ENCODE measurements around the gene CAMTA1. TPM values are rescaled to one million over a fixed set of nuclear protein-coding genes. Genes with fewer than 3 reads are reported as not detected.

Gene CAMTA1
- total RNA-seq, 1 experiment from 2014 or later, result 60.0 TPM

GRCh38 chr1:7393136-7393535, 607.9 kb downstream of the CAMTA1 start:
- Histone ChIP-seq H3K9me3 (peaks cover 6% of the 10 kb centered on the region; the same call in 1 of the 2 replicates), H3K4me1 (peaks cover 1% of the 10 kb centered on the region; the same call in 1 of the 2 replicates), H3K4me3 (ENCODE audit: low read depth, low read length) (no peak overlapping the region), H3K36me3 (ENCODE audit: control insufficient read depth, insufficient read depth, low read length) (no peaks in the 10 kb centered on the region), H3K27me3 (replicated peaks; ENCODE audit: control insufficient read depth, insufficient read depth, low read length) (no peaks in the 10 kb centered on the region)
- H3K36me3 Mint-ChIP-seq (ENCODE audit: insufficient read depth, unreplicated experiment), result no peaks in the 10 kb centered on the region
- H3K27me3 Mint-ChIP-seq (ENCODE audit: insufficient read depth, unreplicated experiment), result no peaks in the 10 kb centered on the region
- BruUV-seq (replicated peaks), result no TSS peak
- TF ChIP-seq, protein P1, sequence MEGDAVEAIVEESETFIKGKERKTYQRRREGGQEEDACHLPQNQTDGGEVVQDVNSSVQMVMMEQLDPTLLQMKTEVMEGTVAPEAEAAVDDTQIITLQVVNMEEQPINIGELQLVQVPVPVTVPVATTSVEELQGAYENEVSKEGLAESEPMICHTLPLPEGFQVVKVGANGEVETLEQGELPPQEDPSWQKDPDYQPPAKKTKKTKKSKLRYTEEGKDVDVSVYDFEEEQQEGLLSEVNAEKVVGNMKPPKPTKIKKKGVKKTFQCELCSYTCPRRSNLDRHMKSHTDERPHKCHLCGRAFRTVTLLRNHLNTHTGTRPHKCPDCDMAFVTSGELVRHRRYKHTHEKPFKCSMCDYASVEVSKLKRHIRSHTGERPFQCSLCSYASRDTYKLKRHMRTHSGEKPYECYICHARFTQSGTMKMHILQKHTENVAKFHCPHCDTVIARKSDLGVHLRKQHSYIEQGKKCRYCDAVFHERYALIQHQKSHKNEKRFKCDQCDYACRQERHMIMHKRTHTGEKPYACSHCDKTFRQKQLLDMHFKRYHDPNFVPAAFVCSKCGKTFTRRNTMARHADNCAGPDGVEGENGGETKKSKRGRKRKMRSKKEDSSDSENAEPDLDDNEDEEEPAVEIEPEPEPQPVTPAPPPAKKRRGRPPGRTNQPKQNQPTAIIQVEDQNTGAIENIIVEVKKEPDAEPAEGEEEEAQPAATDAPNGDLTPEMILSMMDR (IDR thresholded peaks at IDR 0.05; ENCODE audit: insufficient read depth in 1 of 2, low read depth in 1 of 2, low read length in 1 of 2, severe bottlenecking in 1 of 2, unreplicated experiment in 1 of 2), result no peak
- no peak for DNase-seq
- H3K4me1 Mint-ChIP-seq (ENCODE audit: low read depth, unreplicated experiment), result no peaks in the 10 kb centered on the region
- intact Hi-C loops (cut with micrococcal nuclease; ENCODE audit: unreplicated experiment), result no loop called here
- ChIA-PET POLR2A (no interaction called here), CTCF (no interaction called here)
- no peak overlapping the region for H3K27ac Mint-ChIP-seq (ENCODE audit: unreplicated experiment)
- H3K9me3 Mint-ChIP-seq (ENCODE audit: unreplicated experiment), result peaks cover 25% of the 10 kb centered on the region
- no peak overlapping the region for H3K4me3 Mint-ChIP-seq (ENCODE audit: unreplicated experiment)

DNA sequence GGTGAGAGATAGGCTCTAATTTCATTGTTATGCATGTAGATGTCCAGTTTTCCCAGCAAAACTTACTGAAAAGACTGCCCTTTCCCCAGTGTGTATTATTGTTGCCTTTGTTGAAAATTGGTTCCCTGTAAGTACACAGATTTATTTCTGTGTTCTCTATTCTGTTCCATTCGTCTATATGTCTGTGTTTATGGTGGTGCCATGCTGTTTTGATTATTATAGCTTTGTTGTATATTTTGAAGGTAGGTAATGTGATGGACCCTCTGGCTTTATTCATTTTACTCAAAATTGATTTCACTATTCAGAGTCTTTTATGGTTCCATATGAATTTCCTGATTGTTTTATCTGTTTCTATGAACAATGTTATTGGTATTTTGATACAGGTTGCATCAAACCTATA, 610.0 kb downstream of the CAMTA1 start:
- Mint-ChIP-seq H3K27me3 (ENCODE audit: insufficient read depth, unreplicated experiment) (no peaks in the 10 kb centered on the region), H3K36me3 (ENCODE audit: insufficient read depth, unreplicated experiment) (no peaks in the 10 kb centered on the region), H3K4me1 (ENCODE audit: low read depth, unreplicated experiment) (no peaks in the 10 kb centered on the region), H3K9me3 (ENCODE audit: unreplicated experiment) (peaks cover 41% of the 10 kb centered on the region), H3K27ac (ENCODE audit: unreplicated experiment) (no peak overlapping the region), H3K4me3 (ENCODE audit: unreplicated experiment) (no peak overlapping the region)
- Histone ChIP-seq H3K4me1 (no peaks in the 10 kb centered on the region), H3K27me3 (replicated peaks; ENCODE audit: control insufficient read depth, insufficient read depth, low read length) (no peaks in the 10 kb centered on the region), H3K4me3 (ENCODE audit: low read depth, low read length) (no peak overlapping the region), H3K36me3 (ENCODE audit: control insufficient read depth, insufficient read depth, low read length) (no peaks in the 10 kb centered on the region), H3K9me3 (peaks cover 6% of the 10 kb centered on the region; the same call in 1 of the 2 replicates)
- BruUV-seq (replicated peaks), result no TSS peak
- TF ChIP-seq, protein P1 (IDR thresholded peaks at IDR 0.05; ENCODE audit: insufficient read depth in 1 of 2, low read depth in 1 of 2, low read length in 1 of 2, severe bottlenecking in 1 of 2, unreplicated experiment in 1 of 2), result no peak
- intact Hi-C loops (cut with micrococcal nuclease; ENCODE audit: unreplicated experiment), result no loop called here
- ChIA-PET CTCF (interaction anchor here (0.5 kb wide), 1 partner anchor 95 kb away, joined by 4 read pairs; no protein-coding TSS in a partner anchor), POLR2A (no interaction called here)
- no peak for DNase-seq

DNA sequence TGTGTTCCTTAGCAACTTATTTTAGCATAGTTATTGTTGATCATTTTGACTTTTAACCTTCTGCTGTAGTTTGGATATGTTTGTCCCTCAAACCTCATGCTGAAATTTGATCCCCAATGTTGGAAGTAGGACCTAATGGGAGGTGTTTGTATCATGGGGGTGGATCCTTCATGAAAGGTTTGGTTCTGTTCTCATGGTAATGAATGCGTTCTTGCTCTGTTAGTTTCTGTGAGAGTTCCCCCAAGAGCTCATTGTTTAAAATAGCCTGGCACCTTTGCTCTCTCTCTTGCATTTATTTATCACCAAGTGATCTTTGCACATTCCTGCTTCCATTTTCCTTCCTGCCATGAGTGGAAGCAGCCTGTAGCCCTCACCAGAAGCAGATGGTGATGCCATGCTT, 613.7 kb downstream of the CAMTA1 start:
- ChIA-PET POLR2A (no interaction called here), CTCF (no interaction called here)
- Mint-ChIP-seq H3K4me1 (ENCODE audit: low read depth, unreplicated experiment) (peaks cover 12% of the 10 kb centered on the region), H3K27ac (ENCODE audit: unreplicated experiment) (no peak overlapping the region), H3K9me3 (ENCODE audit: unreplicated experiment) (peaks cover 41% of the 10 kb centered on the region), H3K36me3 (ENCODE audit: insufficient read depth, unreplicated experiment) (peaks cover 6% of the 10 kb centered on the region), H3K4me3 (ENCODE audit: unreplicated experiment) (no peak overlapping the region), H3K27me3 (ENCODE audit: insufficient read depth, unreplicated experiment) (no peaks in the 10 kb centered on the region)
- intact Hi-C loops (cut with micrococcal nuclease; ENCODE audit: unreplicated experiment), result no loop called here
- Histone ChIP-seq H3K9me3 (peaks cover 6% of the 10 kb centered on the region; the same call in 1 of the 2 replicates), H3K4me1 (peaks cover 11% of the 10 kb centered on the region), H3K4me3 (ENCODE audit: low read depth, low read length) (no peak overlapping the region), H3K27me3 (replicated peaks; ENCODE audit: control insufficient read depth, insufficient read depth, low read length) (no peaks in the 10 kb centered on the region), H3K36me3 (ENCODE audit: control insufficient read depth, insufficient read depth, low read length) (no peaks in the 10 kb centered on the region)
- TF ChIP-seq, protein P1 (IDR thresholded peaks at IDR 0.05; ENCODE audit: insufficient read depth in 1 of 2, low read depth in 1 of 2, low read length in 1 of 2, severe bottlenecking in 1 of 2, unreplicated experiment in 1 of 2), result no peak
- DNase-seq, result no peak
- no TSS peak for BruUV-seq (replicated peaks)
